Measurements from ENCODE around the gene GBP3. TPM values are rescaled to one million over a fixed set of nuclear protein-coding genes. Genes with fewer than 3 reads are reported as not detected.
"Not testable (repeated sequence)": the region's sequence is repeated elsewhere in the genome, so short reads cannot be mapped to it uniquely, and the experiment has no call there.

The GBP3 gene
- total RNA-seq, 1 donor from 2014 or later: 2.1 TPM

DNA sequence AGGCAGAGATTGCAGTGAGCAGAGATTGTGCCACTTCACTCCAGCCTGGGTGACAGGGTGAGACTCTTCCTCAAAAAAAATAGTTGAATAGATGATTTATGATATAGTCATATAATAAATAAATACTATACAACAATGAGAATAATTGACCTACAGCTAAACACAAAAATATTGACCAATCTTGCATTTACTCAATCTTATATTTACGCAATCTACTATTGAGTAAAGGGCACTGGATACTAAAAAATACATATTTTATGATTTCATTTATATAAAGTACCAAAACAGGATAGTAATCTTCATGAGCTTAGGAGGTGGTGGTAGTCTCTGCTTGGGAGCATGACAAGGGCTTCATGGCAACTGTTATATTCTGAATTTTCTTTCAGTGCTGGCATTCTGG lies 19.1 kb upstream of the GBP3 start:
- Histone ChIP-seq H3K27ac (ENCODE audit: low read depth, low read length) (no peak overlapping the region), H3K36me3 (ENCODE audit: control insufficient read depth in 3 of 3, insufficient read depth in 3 of 3, low read length in 3 of 3) (no peaks in the 10 kb centered on the region), H3K9ac (ENCODE audit: low read depth in 1 of 3, low read length in 3 of 3) (no peak overlapping the region), H3K27me3 (ENCODE audit: control insufficient read depth in 3 of 3, insufficient read depth in 3 of 3, low read length in 3 of 3) (no peaks in the 10 kb centered on the region), H3K4me3 (ENCODE audit: low read length in 3 of 3) (no peak overlapping the region), H3K9me3 (ENCODE audit: control insufficient read depth in 3 of 3, low read length in 3 of 3) (peaks cover 0 to 4% (median 0%) of the 10 kb centered on the region in 3 donors), H3K4me1 (ENCODE audit: control insufficient read depth in 3 of 3, insufficient read depth in 3 of 3, low read length in 3 of 3) (no peaks in the 10 kb centered on the region)

- no peaks in the 10 kb centered on the region for H3K4me1 ChIP-seq (ENCODE audit: control insufficient read depth in 3 of 3, insufficient read depth in 3 of 3, low read length in 3 of 3)
- H3K27ac ChIP-seq (ENCODE audit: low read depth, low read length): no peak overlapping the region
- no peaks in the 10 kb centered on the region for H3K36me3 ChIP-seq (ENCODE audit: control insufficient read depth in 3 of 3, insufficient read depth in 3 of 3, low read length in 3 of 3)
- H3K9me3 ChIP-seq (ENCODE audit: control insufficient read depth in 3 of 3, low read length in 3 of 3): peaks cover 0 to 4% (median 0%) of the 10 kb centered on the region in 3 donors
- no peak overlapping the region for H3K4me3 ChIP-seq (ENCODE audit: low read length in 3 of 3)
- no peaks in the 10 kb centered on the region for H3K27me3 ChIP-seq (ENCODE audit: control insufficient read depth in 3 of 3, insufficient read depth in 3 of 3, low read length in 3 of 3)
- H3K9ac ChIP-seq (ENCODE audit: low read depth in 1 of 3, low read length in 3 of 3): no peak overlapping the region
Measured at GRCh38 chr1:89041119-89041641, 18.5 kb upstream of the GBP3 start.

DNA sequence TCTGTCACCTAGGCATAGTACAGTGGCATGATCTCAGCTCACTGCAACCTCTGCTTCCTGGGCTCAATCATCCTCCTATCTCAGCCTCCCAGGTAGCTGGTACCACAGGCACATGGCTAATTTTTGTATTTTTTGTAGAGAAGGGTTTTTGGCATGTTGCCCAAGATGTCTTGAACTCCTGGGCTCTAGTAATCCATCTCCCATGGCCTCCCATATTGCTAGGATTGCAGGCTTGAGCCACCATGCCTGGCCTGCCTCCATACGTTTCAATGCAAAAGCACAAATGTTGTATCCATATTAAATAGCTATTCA lies 17.6 kb upstream of the GBP3 start:
- no peaks in the 10 kb centered on the region for H3K36me3 ChIP-seq (ENCODE audit: control insufficient read depth in 3 of 3, insufficient read depth in 3 of 3, low read length in 3 of 3)
- H3K27ac ChIP-seq (ENCODE audit: low read depth, low read length): no peak overlapping the region
- H3K4me1 ChIP-seq (ENCODE audit: control insufficient read depth in 3 of 3, insufficient read depth in 3 of 3, low read length in 3 of 3): no peaks in the 10 kb centered on the region
- no peaks in the 10 kb centered on the region for H3K27me3 ChIP-seq (ENCODE audit: control insufficient read depth in 3 of 3, insufficient read depth in 3 of 3, low read length in 3 of 3)
- H3K9ac ChIP-seq (ENCODE audit: low read depth in 1 of 3, low read length in 3 of 3): no peak overlapping the region
- peaks cover 0 to 4% (median 0%) of the 10 kb centered on the region in 3 donors for H3K9me3 ChIP-seq (ENCODE audit: control insufficient read depth in 3 of 3, low read length in 3 of 3)
- H3K4me3 ChIP-seq (ENCODE audit: low read length in 3 of 3): no peak overlapping the region

- Histone ChIP-seq H3K27ac (ENCODE audit: low read depth, low read length) (no peak overlapping the region), H3K4me3 (ENCODE audit: low read length in 3 of 3) (no peak overlapping the region), H3K9ac (ENCODE audit: low read depth in 1 of 3, low read length in 3 of 3) (no peak overlapping the region), H3K9me3 (ENCODE audit: control insufficient read depth in 3 of 3, low read length in 3 of 3) (no peaks in the 10 kb centered on the region), H3K27me3 (ENCODE audit: control insufficient read depth in 3 of 3, insufficient read depth in 3 of 3, low read length in 3 of 3) (no peaks in the 10 kb centered on the region), H3K4me1 (ENCODE audit: control insufficient read depth in 3 of 3, insufficient read depth in 3 of 3, low read length in 3 of 3) (no peaks in the 10 kb centered on the region), H3K36me3 (ENCODE audit: control insufficient read depth in 3 of 3, insufficient read depth in 3 of 3, low read length in 3 of 3) (no peaks in the 10 kb centered on the region)
Measured at GRCh38 chr1:89037186-89037585, 14.5 kb upstream of the GBP3 start.

GRCh38 chr1:89035080-89035479 lies 12.4 kb upstream of the GBP3 start:
- no peak overlapping the region for H3K9ac ChIP-seq (ENCODE audit: low read depth in 1 of 3, low read length in 3 of 3)
- no peaks in the 10 kb centered on the region for H3K9me3 ChIP-seq (ENCODE audit: control insufficient read depth in 3 of 3, low read length in 3 of 3)
- no peaks in the 10 kb centered on the region for H3K27me3 ChIP-seq (ENCODE audit: control insufficient read depth in 3 of 3, insufficient read depth in 3 of 3, low read length in 3 of 3)
- H3K36me3 ChIP-seq (ENCODE audit: control insufficient read depth in 3 of 3, insufficient read depth in 3 of 3, low read length in 3 of 3): no peaks in the 10 kb centered on the region
- H3K27ac ChIP-seq (ENCODE audit: low read depth, low read length): no peak overlapping the region
- no peaks in the 10 kb centered on the region for H3K4me1 ChIP-seq (ENCODE audit: control insufficient read depth in 3 of 3, insufficient read depth in 3 of 3, low read length in 3 of 3)
- H3K4me3 ChIP-seq (ENCODE audit: low read length in 3 of 3): no peak overlapping the region

GRCh38 chr1:89034004-89034403 lies 11.3 kb upstream of the GBP3 start:
- not testable (repeated sequence) for H3K9me3 ChIP-seq (ENCODE audit: control insufficient read depth in 3 of 3, low read length in 3 of 3); H3K4me3 ChIP-seq (ENCODE audit: low read length in 3 of 3); H3K27ac ChIP-seq (ENCODE audit: low read depth, low read length); H3K4me1 ChIP-seq (ENCODE audit: control insufficient read depth in 3 of 3, insufficient read depth in 3 of 3, low read length in 3 of 3); H3K27me3 ChIP-seq (ENCODE audit: control insufficient read depth in 3 of 3, insufficient read depth in 3 of 3, low read length in 3 of 3); H3K9ac ChIP-seq (ENCODE audit: low read depth in 1 of 3, low read length in 3 of 3); H3K36me3 ChIP-seq (ENCODE audit: control insufficient read depth in 3 of 3, insufficient read depth in 3 of 3, low read length in 3 of 3)

DNA sequence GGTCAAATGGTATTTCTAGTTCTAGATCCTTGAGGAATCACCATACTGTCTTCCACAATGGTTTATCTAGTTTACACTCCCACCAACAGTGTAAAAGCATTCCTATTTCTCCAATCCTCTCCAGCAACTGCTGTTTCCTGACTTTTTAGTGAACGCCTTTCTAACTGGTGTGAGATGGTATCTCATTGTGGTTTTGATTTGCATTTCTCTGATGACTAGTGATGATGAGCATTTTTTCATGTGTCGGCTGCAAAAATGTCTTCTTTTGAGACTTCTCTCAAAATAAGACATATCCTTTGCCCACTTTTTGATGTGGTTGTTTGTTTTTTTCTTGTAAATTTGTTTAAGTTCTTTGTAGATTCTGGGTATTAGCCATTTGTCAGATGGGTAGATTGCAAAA lies 6.4 kb upstream of the GBP3 start:
- H3K36me3 ChIP-seq (ENCODE audit: control insufficient read depth in 3 of 3, insufficient read depth in 3 of 3, low read length in 3 of 3); H3K4me3 ChIP-seq (ENCODE audit: low read length in 3 of 3); H3K27me3 ChIP-seq (ENCODE audit: control insufficient read depth in 3 of 3, insufficient read depth in 3 of 3, low read length in 3 of 3); H3K9me3 ChIP-seq (ENCODE audit: control insufficient read depth in 3 of 3, low read length in 3 of 3); H3K4me1 ChIP-seq (ENCODE audit: control insufficient read depth in 3 of 3, insufficient read depth in 3 of 3, low read length in 3 of 3); H3K27ac ChIP-seq (ENCODE audit: low read depth, low read length); H3K9ac ChIP-seq (ENCODE audit: low read depth in 1 of 3, low read length in 3 of 3): not testable (repeated sequence)

DNA sequence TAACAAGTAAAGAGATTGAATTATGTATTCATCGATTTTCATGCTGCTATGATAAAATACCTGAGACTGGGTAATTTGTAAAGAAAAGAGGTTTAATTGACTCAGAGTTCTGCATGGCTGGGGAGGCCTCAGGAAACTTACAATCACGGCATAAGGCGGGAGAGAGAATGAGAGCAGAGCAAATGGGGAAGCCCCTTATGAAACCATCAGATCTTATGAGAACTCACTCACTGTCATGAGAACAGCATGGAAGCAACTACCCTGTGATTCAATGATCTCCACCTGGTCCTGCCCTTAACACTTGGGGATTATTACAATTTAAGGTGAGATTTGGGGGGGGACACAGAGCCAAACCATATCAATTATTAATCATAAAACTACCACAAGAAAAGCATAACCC lies 3.3 kb upstream of the GBP3 start:
- no peaks in the 10 kb centered on the region for H3K27me3 ChIP-seq (ENCODE audit: control insufficient read depth in 3 of 3, insufficient read depth in 3 of 3, low read length in 3 of 3)
- H3K4me3 ChIP-seq (ENCODE audit: low read length in 3 of 3): no peak overlapping the region
- H3K9me3 ChIP-seq (ENCODE audit: control insufficient read depth in 3 of 3, low read length in 3 of 3): no peaks in the 10 kb centered on the region
- H3K9ac ChIP-seq (ENCODE audit: low read depth in 1 of 3, low read length in 3 of 3): no peak overlapping the region
- peaks cover 2 to 3% (median 2%) of the 10 kb centered on the region in 3 donors for H3K4me1 ChIP-seq (ENCODE audit: control insufficient read depth in 3 of 3, insufficient read depth in 3 of 3, low read length in 3 of 3)
- no peak overlapping the region for H3K27ac ChIP-seq (ENCODE audit: low read depth, low read length)
- no peaks in the 10 kb centered on the region for H3K36me3 ChIP-seq (ENCODE audit: control insufficient read depth in 3 of 3, insufficient read depth in 3 of 3, low read length in 3 of 3)

DNA sequence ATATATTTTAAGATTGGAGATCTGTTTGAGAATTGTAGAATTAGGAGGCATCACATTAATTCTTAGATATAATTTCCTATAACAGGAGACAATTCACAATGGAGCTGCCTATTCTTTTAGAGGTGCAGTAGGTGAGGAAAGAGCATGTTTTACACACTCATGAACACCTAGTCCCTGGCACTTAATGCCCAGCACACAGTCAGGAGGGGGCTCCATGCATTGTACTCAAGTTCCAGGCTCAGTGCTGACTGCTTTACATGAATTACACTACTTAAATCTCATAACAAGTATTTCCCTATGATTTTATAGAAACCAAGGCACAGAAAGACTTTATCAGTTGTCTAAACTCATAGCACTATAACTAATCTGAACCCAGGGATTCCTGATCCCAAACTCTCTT lies 360 bp upstream of the GBP3 start:
- peaks cover 0 to 4% (median 0%) of the 10 kb centered on the region in 3 donors for H3K36me3 ChIP-seq (ENCODE audit: control insufficient read depth in 3 of 3, insufficient read depth in 3 of 3, low read length in 3 of 3)
- H3K27ac ChIP-seq (ENCODE audit: low read depth, low read length): peak overlapping the region; percentile 77
- H3K4me1 ChIP-seq (ENCODE audit: control insufficient read depth in 3 of 3, insufficient read depth in 3 of 3, low read length in 3 of 3): peaks cover 2 to 6% (median 3%) of the 10 kb centered on the region in 3 donors
- H3K9me3 ChIP-seq (ENCODE audit: control insufficient read depth in 3 of 3, low read length in 3 of 3): no peaks in the 10 kb centered on the region
- peak overlapping the region in 2 of 3 donors; percentile 36 to 76 for H3K4me3 ChIP-seq (ENCODE audit: low read length in 3 of 3)
- H3K27me3 ChIP-seq (ENCODE audit: control insufficient read depth in 3 of 3, insufficient read depth in 3 of 3, low read length in 3 of 3): no peaks in the 10 kb centered on the region
- peak overlapping the region in 1 of 3 donors; percentile 63 for H3K9ac ChIP-seq (ENCODE audit: low read depth in 1 of 3, low read length in 3 of 3)

DNA sequence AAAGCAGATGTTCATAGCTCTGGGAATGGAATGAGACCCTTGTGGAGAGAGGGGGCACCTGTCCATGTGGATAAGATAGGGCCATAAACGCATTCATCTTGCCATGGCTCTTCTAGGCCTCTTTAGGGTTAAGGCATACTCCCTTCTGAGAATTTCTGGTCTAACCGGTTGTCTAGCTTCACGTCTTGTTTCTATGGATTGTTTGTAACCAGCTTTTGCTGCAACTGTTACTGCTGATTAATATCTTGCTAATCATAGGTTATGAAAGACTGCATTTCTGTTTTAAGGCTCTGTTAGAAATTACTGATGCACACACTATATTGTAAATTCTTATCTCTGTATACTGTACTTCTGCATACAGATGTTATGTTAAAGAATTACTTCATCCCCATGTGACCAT lies 4.3 kb downstream of the GBP3 start:
- H3K36me3 ChIP-seq (ENCODE audit: control insufficient read depth in 3 of 3, insufficient read depth in 3 of 3, low read length in 3 of 3): peaks cover 0 to 12% (median 2%) of the 10 kb centered on the region in 3 donors
- not testable (repeated sequence) for H3K9ac ChIP-seq (ENCODE audit: low read depth in 1 of 3, low read length in 3 of 3); H3K27ac ChIP-seq (ENCODE audit: low read depth, low read length); H3K27me3 ChIP-seq (ENCODE audit: control insufficient read depth in 3 of 3, insufficient read depth in 3 of 3, low read length in 3 of 3); H3K9me3 ChIP-seq (ENCODE audit: control insufficient read depth in 3 of 3, low read length in 3 of 3); H3K4me1 ChIP-seq (ENCODE audit: control insufficient read depth in 3 of 3, insufficient read depth in 3 of 3, low read length in 3 of 3); H3K4me3 ChIP-seq (ENCODE audit: low read length in 3 of 3)

GRCh38 chr1:89008511-89008910 lies 14.2 kb downstream of the GBP3 start:
- Histone ChIP-seq H3K9ac (ENCODE audit: low read depth in 1 of 3, low read length in 3 of 3) (no peak overlapping the region), H3K4me1 (ENCODE audit: control insufficient read depth in 3 of 3, insufficient read depth in 3 of 3, low read length in 3 of 3) (no peaks in the 10 kb centered on the region), H3K36me3 (ENCODE audit: control insufficient read depth in 3 of 3, insufficient read depth in 3 of 3, low read length in 3 of 3) (peaks cover 2 to 11% (median 10%) of the 10 kb centered on the region in 3 donors), H3K27ac (ENCODE audit: low read depth, low read length) (no peak overlapping the region), H3K4me3 (ENCODE audit: low read length in 3 of 3) (no peak overlapping the region), H3K27me3 (ENCODE audit: control insufficient read depth in 3 of 3, insufficient read depth in 3 of 3, low read length in 3 of 3) (no peaks in the 10 kb centered on the region), H3K9me3 (ENCODE audit: control insufficient read depth in 3 of 3, low read length in 3 of 3) (no peaks in the 10 kb centered on the region)
